GM18520 (cell line): ENCODE results near the gene BRSK1.
"Not testable (repeated sequence)": the region's sequence is repeated elsewhere in the genome, so short reads cannot be mapped to it uniquely, and the experiment has no call there.

Experiments used
- ATAC-seq: cut with Tn5 transposase; IDR thresholded peaks from one replicate; pipeline ENCODE4 v1.9.1; 2021; ENCODE audit not compliant: unreplicated experiment

BRSK1 gene

DNA sequence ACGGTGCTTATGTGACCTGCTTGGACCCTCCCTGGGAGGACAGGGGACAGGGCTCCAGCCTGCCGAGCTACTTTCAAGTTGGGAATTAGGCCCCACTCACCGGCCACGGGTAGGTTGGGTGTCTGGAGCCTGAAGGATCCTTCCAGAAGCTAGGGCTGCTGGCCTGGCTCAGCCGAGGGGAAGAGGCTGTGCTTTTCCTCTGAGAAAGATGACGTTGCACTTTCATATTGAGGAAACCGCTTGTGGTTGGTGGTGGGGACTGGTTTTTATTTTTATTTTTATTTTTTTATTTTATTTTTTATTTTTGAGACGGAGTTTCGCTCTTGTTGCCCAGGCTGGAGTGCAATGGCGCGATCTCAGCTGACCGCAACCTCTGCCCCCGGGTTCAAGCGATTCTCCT, 41.4 kb downstream of the BRSK1 start, which contains the start of gene TMEM150B:
TMEM150B (minus strand) TSS at position 170 of the 400 bp plus-strand sequence. CDS start 4,305 bp downstream, outside the sequence.
- no peak for ATAC-seq

DNA sequence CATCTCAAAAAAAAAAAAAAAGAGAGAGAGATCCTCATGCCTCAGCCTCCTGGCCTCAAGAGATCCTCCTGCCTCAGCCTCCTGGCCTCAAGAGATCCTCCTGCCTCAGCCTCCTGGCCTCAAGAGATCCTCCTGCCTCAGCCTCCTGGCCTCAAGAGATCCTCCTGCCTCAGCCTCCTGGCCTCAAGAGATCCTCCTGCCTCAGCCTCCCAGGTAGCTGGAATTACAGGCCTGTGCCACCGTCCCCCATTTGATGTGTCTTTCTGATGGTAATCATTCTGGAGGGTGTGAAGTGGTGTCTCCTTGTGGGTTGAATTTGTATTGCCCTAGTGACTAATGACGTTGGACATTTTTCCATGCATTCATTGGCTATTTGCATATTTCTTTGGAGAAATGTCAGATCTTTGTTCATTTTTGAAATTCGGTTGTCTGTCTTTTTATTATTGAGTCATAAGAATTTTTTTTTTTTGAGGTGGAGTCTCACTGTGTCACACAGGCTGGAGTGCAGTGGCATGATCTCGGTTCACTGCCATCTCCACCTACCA, 45.0 kb downstream of the BRSK1 start:
- ATAC-seq, result not testable (repeated sequence)

DNA sequence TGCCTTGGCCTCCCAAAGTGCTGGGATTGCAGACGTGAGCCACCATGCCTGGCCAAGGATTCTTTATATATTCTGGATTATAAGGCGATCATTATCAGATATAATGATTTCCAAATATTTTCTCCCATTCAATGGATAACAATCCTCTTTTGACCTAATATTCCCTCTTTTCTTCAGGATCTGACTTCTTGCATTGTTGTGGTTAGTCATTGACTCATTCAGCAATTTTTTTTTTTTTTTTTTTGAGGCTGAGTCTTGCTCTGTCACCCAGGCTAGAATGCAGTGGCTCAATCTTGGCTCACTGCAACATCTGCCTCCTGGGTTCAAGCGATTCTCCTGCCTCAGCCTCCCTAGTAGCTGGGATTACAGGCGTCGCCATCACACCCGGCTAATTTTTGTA, 46.0 kb downstream of the BRSK1 start:
- not testable (repeated sequence) for ATAC-seq

DNA sequence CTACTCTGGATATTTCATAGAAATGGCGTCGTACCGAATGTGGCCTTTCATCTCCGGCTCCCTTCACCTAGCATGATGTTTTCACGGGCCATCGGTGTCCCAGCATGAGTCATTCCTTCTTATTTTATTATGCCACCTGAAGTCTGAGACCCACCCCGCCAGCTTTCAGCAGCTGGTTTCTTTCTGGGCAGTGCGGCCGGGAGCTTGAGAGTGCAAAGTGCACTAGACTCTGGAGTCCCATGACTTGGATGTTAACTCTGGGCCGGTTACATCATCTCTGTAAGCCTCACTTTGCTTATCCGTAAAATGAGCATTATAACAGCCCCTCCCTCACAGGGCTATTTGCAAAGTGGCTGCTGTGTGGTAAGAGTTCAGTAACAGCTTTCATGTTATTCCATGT, 50.1 kb downstream of the BRSK1 start:
- no peak for ATAC-seq

DNA sequence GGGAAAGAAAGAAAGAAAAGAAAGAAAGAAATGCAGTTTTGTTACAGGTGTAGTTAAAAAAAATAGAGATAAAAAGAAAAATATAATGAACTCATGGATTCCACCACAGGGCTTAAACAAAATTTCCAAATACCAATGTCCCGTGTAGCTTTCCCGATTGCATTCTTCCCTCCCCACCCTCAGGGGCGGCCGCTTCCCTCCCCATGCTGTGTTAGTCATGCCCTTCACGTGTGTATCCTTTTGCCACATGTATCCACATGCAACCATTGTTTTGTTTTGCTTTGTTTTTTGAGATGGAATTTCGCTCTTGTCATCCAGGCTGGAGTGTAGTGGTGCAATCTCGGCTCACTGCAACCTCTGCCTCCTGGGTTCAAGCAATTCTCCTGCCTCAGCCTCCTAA, 52.3 kb downstream of the BRSK1 start:
- no peak for ATAC-seq

DNA sequence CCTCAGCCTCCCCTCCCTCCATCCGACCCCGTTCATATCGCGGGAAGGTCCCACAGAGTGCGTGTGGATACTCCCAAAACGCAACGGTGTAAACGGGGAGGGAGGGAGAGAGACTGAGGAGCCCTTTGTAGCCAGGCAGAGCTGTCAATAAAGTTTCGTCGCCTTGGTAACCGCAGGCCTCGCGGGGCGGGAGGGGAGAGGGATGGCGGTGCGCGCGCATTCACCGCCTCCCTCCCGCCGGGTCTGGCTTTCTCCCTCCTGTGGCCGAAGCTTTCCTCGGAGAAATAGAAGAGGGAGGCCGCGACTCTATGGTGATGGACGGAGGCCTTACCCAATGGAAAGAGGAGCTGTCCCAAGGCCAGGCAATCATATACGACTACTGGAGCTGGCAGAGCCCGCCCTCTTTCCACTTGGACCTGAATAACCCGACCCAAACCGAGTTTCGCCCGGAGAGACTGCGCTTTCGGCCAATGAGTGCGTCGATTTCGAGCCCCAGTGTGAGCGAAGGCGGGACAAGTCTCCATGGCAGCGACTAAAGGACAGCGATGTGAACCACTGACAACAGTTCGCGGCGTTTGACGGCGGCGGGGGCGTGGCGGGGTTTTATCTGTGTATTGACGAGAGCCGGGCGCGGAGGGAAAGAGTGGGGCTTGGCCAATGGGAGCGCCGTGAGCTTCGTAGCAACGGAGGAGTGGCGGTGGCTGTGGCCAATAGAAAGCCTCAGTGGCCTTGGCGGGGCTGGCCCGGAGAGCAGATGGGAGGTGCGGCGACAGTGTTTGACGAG, 55.5 kb downstream of the BRSK1 start, which contains the start of gene KMT5C:
KMT5C (plus strand) TSS at position 772 of the 784 bp plus-strand sequence. CDS start 2,061 bp downstream, outside the sequence.
- peak; percentile 81 for ATAC-seq

DNA sequence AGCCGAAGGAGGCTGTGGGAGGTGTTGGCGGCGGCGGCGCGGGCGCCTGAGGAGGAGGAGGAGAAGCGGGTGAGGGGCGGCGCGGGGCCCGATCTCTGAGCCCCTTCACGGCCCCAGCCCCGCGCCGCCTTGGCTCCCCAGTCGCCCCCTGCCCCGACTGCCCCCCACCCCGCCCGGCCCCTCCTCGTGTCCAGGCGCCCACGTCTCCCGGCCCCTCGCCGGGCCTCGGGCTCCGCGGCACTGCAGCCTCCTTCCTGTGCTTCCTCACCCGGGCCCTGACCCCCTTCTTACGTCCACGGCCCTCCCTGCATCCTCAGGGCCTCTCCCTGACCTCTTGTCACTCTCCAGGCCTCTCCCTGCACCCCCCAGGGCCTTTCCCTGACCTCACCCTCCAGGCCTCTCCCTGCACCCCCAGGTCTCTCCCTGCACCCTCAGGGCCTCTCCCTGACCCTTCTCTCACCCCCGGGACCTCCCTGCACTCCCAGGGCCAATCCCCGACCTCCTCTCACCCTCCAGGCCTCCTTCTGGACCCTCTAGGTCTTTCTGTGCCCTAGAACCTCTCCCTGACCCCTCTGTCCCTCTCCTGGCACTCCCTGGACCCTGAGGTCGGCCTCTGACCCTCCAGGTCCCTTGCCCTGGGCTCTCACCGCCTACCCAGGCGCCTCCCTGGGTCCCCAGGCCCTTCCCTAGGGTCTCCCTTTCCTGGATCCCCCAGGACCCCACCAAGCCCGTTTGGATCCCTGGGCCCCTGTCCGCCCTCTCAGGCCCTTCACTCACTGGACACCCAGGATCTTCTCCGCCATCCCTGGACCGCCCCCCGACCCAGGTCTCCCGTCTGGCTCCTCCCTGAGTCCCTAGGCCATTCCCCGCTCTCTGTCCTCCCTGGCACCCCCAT, 56.3 kb downstream of the BRSK1 start:
- ATAC-seq, result no peak

DNA sequence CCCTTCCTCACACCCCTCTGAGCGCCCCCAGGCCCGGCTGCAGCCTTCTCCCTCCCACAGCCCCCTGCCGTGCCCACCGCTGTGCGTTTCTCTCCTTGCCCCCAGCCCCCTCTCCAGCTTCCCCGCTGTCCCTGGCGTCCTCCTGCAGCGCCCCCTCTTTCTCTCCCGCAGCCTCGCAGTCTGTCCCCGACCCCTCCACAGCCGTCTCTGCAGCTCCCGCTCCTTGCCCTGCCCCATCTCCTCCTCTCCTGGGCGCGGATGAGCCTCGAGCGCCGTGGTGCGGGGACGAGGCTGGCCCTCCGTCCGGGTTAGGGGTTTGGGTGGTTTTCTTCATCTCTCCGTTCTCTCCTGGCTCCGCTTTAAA, 57.0 kb downstream of the BRSK1 start:
- no peak for ATAC-seq

DNA sequence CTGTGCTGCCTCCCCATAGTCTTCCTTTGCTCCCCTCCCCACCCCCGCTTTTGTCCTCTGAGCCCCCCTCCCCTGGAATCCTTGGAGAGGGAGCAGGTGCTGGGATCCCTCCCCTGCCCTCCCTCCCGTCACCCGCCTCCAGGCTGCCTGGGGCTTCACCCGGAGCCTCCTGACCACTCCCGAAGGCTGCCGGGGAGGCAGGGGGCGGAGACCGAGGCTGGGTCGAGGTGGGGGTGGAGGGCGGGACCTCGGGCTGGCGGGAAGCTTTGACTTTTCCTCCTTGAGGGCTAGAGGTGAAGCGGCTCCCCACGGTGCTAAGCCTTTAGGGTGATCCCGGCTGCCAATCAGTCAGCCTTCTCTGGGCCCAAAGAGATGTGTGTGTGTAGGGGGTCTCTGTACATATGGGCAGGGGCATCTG, 57.4 kb downstream of the BRSK1 start:
- ATAC-seq, result no peak

DNA sequence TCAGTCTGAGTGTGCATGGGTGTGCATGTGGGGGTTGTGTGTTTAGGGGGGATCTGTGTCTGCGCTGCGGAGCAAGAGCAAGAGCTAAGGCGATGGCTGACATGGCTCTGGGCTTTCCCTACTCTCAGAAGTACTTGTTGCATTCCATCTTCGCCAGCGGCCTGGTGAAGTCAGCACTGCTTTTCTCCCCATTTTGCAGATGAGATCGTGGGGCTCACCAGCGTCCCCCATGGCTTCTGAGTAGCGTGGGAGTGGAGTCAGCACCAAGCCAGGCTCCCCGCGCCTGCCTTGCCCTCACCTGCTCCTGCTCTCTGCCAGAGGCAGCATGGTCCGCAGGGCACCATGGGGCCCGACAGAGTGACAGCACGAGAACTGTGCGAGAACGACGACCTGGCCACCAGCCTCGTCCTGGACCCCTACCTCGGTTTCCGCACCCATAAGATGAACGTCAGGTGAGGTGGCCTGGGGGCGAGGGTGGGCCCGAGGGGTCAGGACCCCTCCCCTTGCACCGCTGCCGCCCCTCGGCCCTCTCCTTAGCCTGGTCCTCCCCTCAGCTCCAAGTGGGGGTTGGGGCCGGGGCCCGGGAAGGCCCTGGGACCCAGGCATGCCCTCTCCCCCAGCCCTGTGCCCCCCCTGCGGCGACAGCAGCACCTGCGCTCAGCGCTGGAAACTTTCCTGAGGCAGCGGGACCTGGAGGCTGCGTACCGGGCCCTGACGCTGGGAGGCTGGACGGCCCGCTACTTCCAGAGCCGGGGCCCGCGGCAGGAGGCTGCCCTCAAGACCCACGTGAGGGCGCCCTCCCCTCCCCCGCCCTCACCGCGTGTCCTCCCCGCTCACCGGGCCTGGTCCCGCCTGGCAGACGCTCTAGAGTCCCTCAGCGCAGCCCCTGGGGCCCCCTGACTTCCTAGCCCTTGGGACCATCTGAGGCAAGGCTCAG, 58.1 kb downstream of the BRSK1 start:
- no peak for ATAC-seq

DNA sequence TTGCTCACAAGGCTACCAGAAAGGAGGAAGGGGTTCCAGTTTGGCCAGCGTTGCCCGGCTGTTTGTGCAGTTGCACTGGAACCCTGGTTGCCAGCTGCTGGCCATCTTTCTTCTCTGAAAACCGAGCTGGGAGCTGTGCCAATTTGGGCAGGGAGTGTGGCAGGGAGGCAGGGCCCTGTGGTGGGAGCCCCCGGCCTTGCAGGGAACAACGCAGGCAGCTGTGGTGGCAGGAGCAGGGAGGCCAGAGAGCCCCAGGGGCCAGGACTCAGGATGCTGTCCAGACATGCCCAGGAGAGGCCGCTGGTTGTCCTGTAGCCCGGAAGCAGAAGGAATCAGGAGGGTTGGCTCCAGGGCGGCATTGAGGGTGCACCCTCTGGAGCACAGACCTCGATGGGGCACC, 60.6 kb downstream of the BRSK1 start:
- ATAC-seq, result no peak

DNA sequence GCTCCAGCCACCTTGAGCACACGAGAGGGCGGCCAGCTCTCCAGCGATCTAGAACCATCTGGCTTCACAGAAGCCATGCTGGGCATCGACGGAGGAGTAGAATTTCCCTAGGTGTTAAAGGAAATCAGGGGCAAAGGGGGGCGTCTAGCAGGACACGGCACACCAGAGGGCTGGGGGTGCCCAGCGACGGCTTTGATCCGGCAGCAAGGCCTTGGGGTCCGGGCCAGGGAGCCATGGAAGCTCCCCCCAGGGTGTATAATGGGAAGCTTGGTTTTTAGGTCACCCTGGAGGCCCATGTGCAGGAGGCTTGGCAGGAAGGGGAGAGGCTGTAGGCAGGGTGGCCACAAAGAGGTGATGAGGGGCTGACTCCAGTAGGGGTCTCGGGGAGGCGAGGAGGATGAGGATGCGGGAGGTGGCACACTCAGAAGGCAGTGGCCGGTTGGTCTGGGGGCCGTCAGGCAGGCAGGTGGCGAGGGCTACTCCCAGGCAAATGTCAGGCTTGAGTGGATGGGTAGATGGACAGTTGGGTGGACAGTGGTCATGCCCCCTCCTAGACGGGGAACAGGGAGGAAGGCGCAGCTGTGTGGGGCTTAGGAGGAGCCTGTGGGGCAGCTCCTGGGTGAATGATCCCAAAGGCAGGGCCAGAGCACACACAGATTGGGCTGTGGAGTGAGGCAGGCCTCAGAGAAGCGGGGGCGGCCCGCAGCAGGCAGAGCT, 61.5 kb downstream of the BRSK1 start:
- no peak for ATAC-seq

DNA sequence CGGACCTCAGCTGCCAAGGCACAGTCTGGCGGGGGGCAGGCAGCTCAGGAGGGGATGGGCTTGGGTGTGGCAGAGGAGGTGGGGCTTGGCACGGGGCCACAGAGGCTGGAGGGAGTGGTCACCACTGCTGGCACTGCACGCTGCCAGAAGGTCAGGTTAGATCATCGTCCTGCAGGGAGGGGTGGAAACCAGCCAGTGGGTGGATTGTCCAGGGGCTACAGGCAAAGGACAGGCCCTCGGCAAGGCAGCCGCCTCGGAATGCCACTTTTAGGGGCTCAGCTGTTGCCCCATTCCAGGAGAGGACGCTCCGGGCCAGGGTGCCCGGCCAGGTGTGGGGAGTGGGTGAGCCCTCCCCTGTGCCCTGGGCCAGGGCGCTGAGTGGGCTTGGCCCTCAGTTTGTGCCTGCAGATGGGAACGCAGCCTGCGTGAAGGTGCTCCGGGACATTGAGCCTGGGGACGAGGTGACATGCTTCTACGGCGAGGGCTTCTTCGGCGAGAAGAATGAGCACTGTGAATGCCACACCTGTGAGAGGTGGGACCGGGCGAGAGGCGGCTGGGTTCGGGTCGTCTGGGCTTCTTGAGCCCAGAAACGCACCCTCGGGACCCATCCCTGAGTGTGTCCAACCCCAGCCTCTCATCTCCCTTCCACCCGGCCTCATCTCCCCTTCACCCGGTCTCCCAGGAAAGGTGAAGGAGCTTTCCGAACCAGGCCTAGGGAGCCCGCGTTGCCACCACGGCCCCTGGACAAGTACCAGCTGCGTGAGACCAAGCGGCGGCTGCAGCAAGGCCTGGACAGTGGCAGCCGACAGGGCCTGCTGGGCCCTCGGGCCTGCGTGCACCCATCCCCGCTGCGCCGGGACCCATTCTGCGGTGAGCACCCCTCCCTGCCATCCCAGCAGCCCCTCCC, 62.3 kb downstream of the BRSK1 start:
- ATAC-seq, result no peak

DNA sequence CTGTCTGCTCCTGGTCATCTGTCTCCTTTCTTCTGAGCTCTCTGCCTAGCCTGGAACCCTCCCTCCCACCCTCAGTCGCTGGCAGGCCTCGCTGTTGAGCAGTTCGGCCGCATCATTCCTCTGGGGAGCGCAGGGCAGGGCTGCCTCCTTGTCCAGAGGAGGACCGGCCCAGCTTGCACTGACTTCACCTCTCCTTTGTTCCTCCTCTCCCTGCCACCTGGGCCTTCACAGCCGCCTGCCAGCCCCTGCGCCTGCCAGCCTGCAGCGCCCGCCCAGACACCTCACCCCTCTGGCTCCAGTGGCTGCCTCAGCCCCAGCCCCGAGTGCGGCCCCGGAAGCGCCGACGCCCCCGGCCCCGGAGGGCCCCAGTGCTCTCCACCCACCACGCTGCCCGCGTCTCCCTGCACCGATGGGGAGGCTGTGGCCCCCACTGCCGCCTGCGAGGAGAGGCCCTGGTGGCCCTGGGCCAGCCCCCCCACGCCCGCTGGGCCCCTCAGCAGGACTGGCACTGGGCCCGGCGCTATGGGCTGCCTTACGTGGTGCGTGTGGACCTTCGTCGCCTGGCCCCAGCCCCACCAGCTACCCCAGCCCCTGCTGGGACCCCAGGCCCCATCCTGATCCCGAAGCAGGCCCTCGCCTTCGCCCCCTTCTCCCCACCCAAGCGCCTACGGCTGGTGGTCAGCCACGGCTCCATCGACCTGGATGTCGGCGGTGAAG, 63.1 kb downstream of the BRSK1 start:
- no peak for ATAC-seq

DNA sequence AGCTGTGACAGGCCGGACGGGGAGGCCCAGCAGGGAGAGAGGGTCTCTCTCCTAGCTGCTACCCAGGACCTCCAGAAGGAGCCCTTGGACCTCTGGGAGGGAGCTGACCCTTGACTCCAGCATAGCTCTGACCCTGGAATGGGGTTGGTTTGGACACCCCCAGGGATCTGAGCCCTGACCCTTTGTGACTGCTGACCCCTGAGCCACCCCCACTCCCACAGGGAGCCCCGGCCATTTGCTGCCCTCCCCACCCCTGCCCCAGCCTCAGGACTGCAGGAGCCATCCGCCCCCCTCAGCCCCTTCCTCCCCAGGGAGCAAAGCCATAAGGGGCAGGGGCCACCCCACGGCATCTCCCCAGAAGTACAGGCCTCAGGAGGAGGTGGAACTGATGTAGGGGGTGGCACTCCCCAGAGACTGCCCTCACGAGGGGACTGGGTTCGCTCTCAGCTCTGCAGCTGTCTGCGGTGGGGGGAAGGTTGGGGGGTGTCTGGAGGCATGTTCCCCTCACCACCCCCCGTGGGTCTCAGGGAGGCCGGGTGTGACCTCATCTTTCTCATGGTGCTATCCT, 63.7 kb downstream of the BRSK1 start:
- ATAC-seq, result no peak

DNA sequence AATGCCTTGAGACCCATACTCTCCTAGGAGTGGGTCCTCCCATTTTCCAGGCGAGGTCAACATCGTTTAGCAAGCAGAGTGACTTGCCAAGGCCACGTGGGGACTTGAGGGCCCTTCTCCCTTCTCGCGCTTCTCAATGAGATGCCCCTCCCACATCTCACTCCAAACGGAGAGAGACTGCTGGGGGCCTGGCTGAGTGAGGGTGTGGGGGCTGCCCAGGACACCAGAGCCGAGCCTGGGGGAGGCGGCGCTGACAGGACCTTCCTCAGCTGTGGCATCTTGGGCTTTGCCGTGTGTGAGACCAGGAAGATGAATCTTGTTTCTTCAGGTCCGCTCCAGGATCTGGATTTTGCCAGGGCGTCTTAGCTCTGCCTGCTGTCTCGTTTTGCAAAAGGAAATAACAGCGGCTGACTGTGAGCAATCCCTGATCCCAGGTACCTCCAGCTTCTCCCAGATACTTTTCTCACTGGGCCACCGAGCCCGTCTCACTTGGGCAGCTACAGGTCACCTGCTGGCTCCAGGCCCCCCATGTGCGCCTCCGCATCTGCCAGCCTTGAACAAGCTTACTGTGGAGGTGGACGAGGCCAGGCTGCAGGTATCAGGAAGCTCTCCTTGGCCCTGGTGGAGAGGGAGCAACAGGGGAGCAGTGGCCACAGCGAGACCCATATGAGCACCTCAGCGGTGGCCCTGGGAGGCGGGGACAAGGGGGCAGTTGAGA, 64.7 kb downstream of the BRSK1 start:
- ATAC-seq, result no peak

DNA sequence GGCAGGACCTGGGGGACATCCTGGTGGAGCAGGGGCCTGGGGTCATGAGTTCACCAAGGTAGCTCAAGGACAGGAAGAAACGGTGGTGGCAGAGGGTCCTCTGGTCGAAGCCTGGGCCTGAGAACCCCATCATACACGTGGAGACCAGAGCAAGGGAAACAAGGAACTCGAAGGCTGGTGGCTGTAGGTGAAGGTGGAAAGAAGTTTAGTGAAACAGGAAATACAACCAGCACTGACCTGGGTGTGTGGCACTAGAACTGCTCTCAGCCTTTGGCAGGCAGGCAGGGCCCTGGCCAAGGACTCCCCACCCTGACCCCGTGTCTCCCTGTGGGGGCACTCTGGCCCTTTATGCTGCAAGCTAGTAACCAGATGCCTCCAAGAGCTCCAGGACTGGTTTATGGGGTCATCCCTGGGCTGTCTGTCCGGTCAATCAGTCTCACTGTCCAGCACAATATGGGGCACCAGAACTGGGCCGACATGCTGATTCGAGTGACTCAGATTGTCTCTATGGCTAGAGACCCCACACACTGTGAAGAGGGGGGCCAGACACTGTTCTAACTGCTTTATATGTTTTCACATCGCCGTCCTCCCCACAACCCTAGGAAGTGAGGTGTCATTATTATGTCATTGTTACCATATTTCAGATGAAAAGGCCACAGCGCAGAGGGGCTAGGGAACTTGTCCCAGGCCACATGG, 67.0 kb downstream of the BRSK1 start:
- no peak for ATAC-seq
